K562 (cell line): ENCODE data around the gene MYRIP. TPM values are rescaled to one million over a fixed set of nuclear protein-coding genes. Genes with fewer than 3 reads are reported as not detected.

Experiments used
- ATAC-seq: fragments of 200-7000 bp; cut with Tn5 transposase; 3 replicates; pipeline ENCODE4 v1.9.1; 2020; ENCODE audit warnings: moderate library complexity
- BruUV-seq: library from RNA; stranded (reverse); fragments of 400-500 nt; replicated peaks from 2 replicates; lab custom pipeline; 2021; lab: Mats Ljungman, UMichigan
- CTCF ChIA-PET: fragments of 300-600 bp; formaldehyde crosslinking; extraction: SDS; loops from one replicate; lab custom pipeline; 2021; ENCODE audit warnings: low intra/inter-chr PET ratio; lab: Yijun Ruan, JAX
- POLR2A ChIA-PET: fragments of 300-600, 350-650 bp; sonication (Branson Sonifier 250); formaldehyde crosslinking; extraction: SDS; loops from one replicate; lab custom pipeline; 2021; ENCODE audit warnings: antibody characterized with exemption, inconsistent platforms; lab: Yijun Ruan, JAX
- DNase-seq, 4 experiments: peaks; one replicate each; pipeline versions ENCODE4 v3.0.0 to v3.0.0-alpha.2; 2011 to 2018; ENCODE audit warnings: low spot score in 3 of 4, mixed read lengths in 3 of 4; ENCODE audit errors: extremely low read depth in 1 of 4
- FAIRE-seq: peaks from 2 replicates; lab custom pipeline; 2011; peaks lifted over from hg19 to GRCh38; lab: Jason Lieb, UNC
- H2AFZ ChIP-seq: 2 replicates; pipeline ENCODE4 v1.6.0; 2011; ENCODE audit warnings: low read depth, low read length, control low read depth, inconsistent platforms
- H3K27ac ChIP-seq: fragments of 200-600 bp; 3 replicates; pipeline ENCODE4 v1.8.0; 2011; ENCODE audit warnings: low read depth, mild to moderate bottlenecking, control low read depth, inconsistent platforms, low read length, moderate library complexity, mixed read lengths; ENCODE audit errors: extremely low read depth
- H3K27me3 ChIP-seq, 2 experiments: fragments of 300-600 bp in 1 of 2; 2 replicates in 1 of 2; 3 replicates in 1 of 2; pipeline versions ENCODE4 v1.6.0 to v1.8.0; 2011; ENCODE audit warnings: inconsistent platforms in 2 of 2, low read length in 2 of 2, mild to moderate bottlenecking in 1 of 2, mixed read lengths in 1 of 2, moderate library complexity in 1 of 2; ENCODE audit not compliant: control insufficient read depth in 2 of 2, insufficient read depth in 2 of 2
- H3K36me3 ChIP-seq: fragments of 300-600 bp; 3 replicates; pipeline ENCODE4 v1.8.0; 2011; ENCODE audit warnings: mild to moderate bottlenecking, low read length, inconsistent platforms; ENCODE audit not compliant: control insufficient read depth, insufficient read depth
- H3K4me1 ChIP-seq, 2 experiments: fragments of 200-600 bp in 1 of 2; replicated peaks in 1 of 2; 2 replicates in 1 of 2; 3 replicates in 1 of 2; pipeline versions ENCODE4 v1.5.1 to v1.8.0; 2011; ENCODE audit warnings: inconsistent platforms in 2 of 2, low read length in 2 of 2, mild to moderate bottlenecking in 1 of 2, mixed read lengths in 1 of 2, moderate library complexity in 1 of 2; ENCODE audit not compliant: control insufficient read depth in 2 of 2, insufficient read depth in 2 of 2
- H3K4me2 ChIP-seq: 2 replicates; pipeline ENCODE4 v1.6.1; 2011; ENCODE audit warnings: low read length, control low read depth, inconsistent platforms, mixed read lengths; ENCODE audit not compliant: insufficient read depth
- H3K4me3 ChIP-seq: fragments of 200-600 bp; sonication (generic), shearing (Covaris generic); 2 replicates; pipeline ENCODE4 v1.5.1; 2016; ENCODE audit warnings: control low read depth, inconsistent platforms
- H3K79me2 ChIP-seq: fragments of 200-600 bp; 3 replicates; pipeline ENCODE4 v1.8.0; 2011; ENCODE audit warnings: low read length, inconsistent platforms; ENCODE audit not compliant: control insufficient read depth, insufficient read depth
- H3K9ac ChIP-seq, 2 experiments: 2 replicates each; pipeline versions ENCODE4 v1.6.0 to v1.6.1; 2011; ENCODE audit warnings: low read depth in 2 of 2, low read length in 2 of 2, control low read depth in 1 of 2, inconsistent platforms in 1 of 2, mild to moderate bottlenecking in 1 of 2, mixed read lengths in 1 of 2; ENCODE audit not compliant: insufficient read depth in 1 of 2
- H3K9me1 ChIP-seq: one replicate; pipeline ENCODE4 v1.6.0; 2011; ENCODE audit warnings: inconsistent platforms, mild to moderate bottlenecking, low read length, moderate library complexity; ENCODE audit not compliant: control insufficient read depth, insufficient read depth
- H3K9me3 ChIP-seq: replicated peaks from 2 replicates; pipeline ENCODE4 v1.5.1; 2011; ENCODE audit warnings: low read depth, low read length, inconsistent platforms; ENCODE audit not compliant: control insufficient read depth, insufficient read depth
- H4K20me1 ChIP-seq: replicated peaks from 2 replicates; pipeline ENCODE4 v1.6.1; 2011; ENCODE audit warnings: low read length, inconsistent platforms, mixed read lengths; ENCODE audit not compliant: control insufficient read depth, insufficient read depth
- C11orf30 ChIP-seq: fragments of 450-650 bp; IDR thresholded peaks from 2 replicates; pipeline ENCODE4 v1.6.1; 2016; ENCODE audit warnings: low read depth, mild to moderate bottlenecking
- CEBPB ChIP-seq: fragments of 450-650 bp; IDR thresholded peaks from 2 replicates; pipeline ENCODE4 v1.6.1; 2016; ENCODE audit warnings: missing genetic modification characterization, missing compliant biosample characterization
- FIP1L1 ChIP-seq: fragments of 200-400 bp; formaldehyde crosslinking; IDR thresholded peaks from 2 replicates; pipeline ENCODE4 v1.6.1; 2018; ENCODE audit warnings: mild to moderate bottlenecking, low read depth, low read length; ENCODE audit not compliant: poor library complexity, severe bottlenecking
- GABPB2 ChIP-seq: fragments of 250-450 bp; sonication (Bioruptor Pico); conservative IDR thresholded peaks from 2 replicates; pipeline ENCODE4 v1.5.1; 2021; ENCODE audit warnings: mild to moderate bottlenecking
- IRF2 ChIP-seq: sonication (generic); formaldehyde crosslinking; IDR thresholded peaks from 2 replicates; pipeline ENCODE4 v1.8.1; 2022; ENCODE audit warnings: mild to moderate bottlenecking, missing genetic modification reagents
- PATZ1 ChIP-seq: fragments of 250-450 bp; sonication (Bioruptor Pico); IDR thresholded peaks from 2 replicates; pipeline ENCODE4 v1.5.0; 2020; ENCODE audit warnings: mild to moderate bottlenecking, borderline replicate concordance
- POLR2A ChIP-seq: fragments of 450-650 bp; conservative IDR thresholded peaks from 2 replicates; pipeline ENCODE4 v1.6.1; 2016
- PYGO2 ChIP-seq: fragments of 450-650 bp; IDR thresholded peaks from 2 replicates; pipeline ENCODE4 v1.6.1; 2016; ENCODE audit warnings: mild to moderate bottlenecking, missing genetic modification characterization, moderate library complexity, missing compliant biosample characterization
- RBM34 ChIP-seq: fragments of 200-400 bp; formaldehyde crosslinking; IDR thresholded peaks from 2 replicates; pipeline ENCODE4 v1.6.1; 2018; ENCODE audit warnings: low read length, borderline replicate concordance; ENCODE audit not compliant: insufficient read depth
- SMC3 ChIP-seq: conservative IDR thresholded peaks from 2 replicates; pipeline ENCODE4 v1.6.1; 2011; ENCODE audit warnings: low read depth, low read length, improper control_type of control experiment; ENCODE audit not compliant: insufficient read depth
- SRF ChIP-seq, 2 experiments: fragments of 250-450, 450-650 bp in 1 of 2; sonication (Bioruptor Pico) in 1 of 2; sonication (generic) in 1 of 2; formaldehyde crosslinking; IDR thresholded peaks; 2 replicates each; pipeline versions ENCODE4 v1.5.0 to v1.5.1; 2020 to 2022; ENCODE audit warnings: mild to moderate bottlenecking in 1 of 2, missing genetic modification reagents in 1 of 2
- TARDBP ChIP-seq: fragments of 450-650 bp; IDR thresholded peaks from 2 replicates; pipeline ENCODE4 v1.6.1; 2016
- U2AF2 ChIP-seq: fragments of 200-400 bp; formaldehyde crosslinking; optimal IDR thresholded peaks from 2 replicates; pipeline ENCODE3; 2017; ENCODE audit warnings: low read depth, mild to moderate bottlenecking, low read length
- XRCC3 ChIP-seq: fragments of 450-650 bp; IDR thresholded peaks from 2 replicates; pipeline ENCODE4 v1.6.1; 2017; ENCODE audit warnings: mild to moderate bottlenecking, moderate library complexity
- ZC3H11A ChIP-seq: IDR thresholded peaks from 2 replicates; pipeline ENCODE4 v1.6.1; 2012; ENCODE audit warnings: low read depth, low read length, improper control_type of control experiment
- ZNF224 ChIP-seq: sonication (generic); formaldehyde crosslinking; IDR thresholded peaks from 2 replicates; pipeline ENCODE4 v1.8.0; 2022; ENCODE audit warnings: mild to moderate bottlenecking, missing genetic modification reagents
- ZNF316 ChIP-seq: fragments of 450-650 bp; IDR thresholded peaks from 2 replicates; pipeline ENCODE4 v1.6.1; 2016
- ZSCAN32 ChIP-seq: fragments of 450-650 bp; formaldehyde crosslinking; IDR thresholded peaks from 2 replicates; pipeline ENCODE4 v1.4.0; 2020; ENCODE audit warnings: mild to moderate bottlenecking, moderate library complexity
- WGBS: fragments of 100-300 bp; shearing (Covaris generic); methylation state at CpG from one replicate; pipeline ENCODE4 v1.1.6; 2016; ENCODE audit warnings: low coverage, mixed read lengths; ENCODE audit not compliant: insufficient coverage; ENCODE audit errors: missing lambda C conversion rate; 5-methylcytosine and 5-hydroxymethylcytosine counted together
- in situ Hi-C: fragments of 300-500 bp; cut with MboI; formaldehyde crosslinking; loops from 4 replicates; pipeline ENCODE4 v1.15.0; 2018; ENCODE audit warnings: inconsistent platforms, mixed read lengths
- intact Hi-C: fragments of 100-400 bp; cut with micrococcal nuclease; formaldehyde crosslinking; loops from 2 replicates; pipeline ENCODE4 v1.14.2; 2022
- polyA plus RNA-seq, 8 experiments: library from polyadenylated mRNA; depleted of rRNA in 4 of 8; stranded (reverse) in 5 of 8; unstranded in 3 of 8; fragments of >200 nt; fragmentation: Nextera tagmentation in 2 of 8; fragmentation: Illumina TruSeq in 1 of 8; extraction: Ambion mirVana in 2 of 8; extraction: Trizol in 1 of 8; gene quantifications; 2 replicates each; pipeline versions ENCODE4 v1.2.1 to v1.2.3, GENCODE V29; 2011 to 2014; ENCODE audit warnings: inconsistent platforms in 1 of 8, missing spikeins in 1 of 8
- total RNA-seq, 7 experiments: library from RNA; depleted of rRNA in 6 of 7; stranded (reverse); fragments of >200 nt in 6 of 7; fragmentation: Illumina TruSeq in 2 of 7; extraction: Trizol in 2 of 7; gene quantifications; 2 replicates each; pipeline versions ENCODE4 v1.2.1 to v1.2.3, GENCODE V29; 2011 to 2021; ENCODE audit warnings: low replicate concordance in 1 of 7

Gene MYRIP
- total and polyA plus RNA-seq, 9 of the 15 experiments (the other 6 are each of a cell fraction or from before 2014, with no cell fraction given), result 0.03 to 0.12 TPM; not detected in 7

GRCh38 chr3:40129981-40130380 lies 320.6 kb downstream of the MYRIP start:
- TF ChIP-seq ZSCAN32, result no peak
- no peak for TF ChIP-seq CEBPB (tag)
- TF ChIP-seq IRF2, result no peak
- no peak for TF ChIP-seq PYGO2 (tag)
- TF ChIP-seq FIP1L1, result no peak
- TF ChIP-seq C11orf30, result no peak
- TF ChIP-seq U2AF2, result no peak
- TF ChIP-seq ZC3H11A, result no peak
- no peak for TF ChIP-seq POLR2A
- no peak for TF ChIP-seq PATZ1
- no peak for TF ChIP-seq SRF (CRISPR knock-in tag; IDR thresholded peaks at IDR 0.05)
- TF ChIP-seq ZNF224, result no peak
- TF ChIP-seq XRCC3, result no peak
- TF ChIP-seq GABPB2 (CRISPR knock-in tag), result no peak
- no peak for TF ChIP-seq ZNF316
- TF ChIP-seq SMC3, result no peak
- TF ChIP-seq RBM34, result no peak
- TF ChIP-seq TARDBP, result no peak
- in situ Hi-C loops, result no loop called here

More at GRCh38 chr3:40129981-40130380, 320.6 kb downstream of the MYRIP start:
- Histone ChIP-seq H3K9ac (no peak overlapping the region), H4K20me1 (no peaks in the 10 kb centered on the region), H3K27ac (no peak overlapping the region), H3K4me3 (no peak overlapping the region), H3K27me3 (peaks cover 0 to 6% of the 10 kb centered on the region in 2 experiments; a peak in 3 of 5 replicates), H3K4me2 (no peak overlapping the region), H3K9me1 (no peaks in the 10 kb centered on the region), H3K79me2 (no peaks in the 10 kb centered on the region), H3K9me3 (no peaks in the 10 kb centered on the region), H3K4me1 (no peaks in the 10 kb centered on the region), H2AFZ (no peak overlapping the region), H3K36me3 (no peaks in the 10 kb centered on the region)
- intact Hi-C loops, result no loop called here
- 3% methylated on average over 2 of the region's 2 CpGs for whole genome bisulfite sequencing
- ChIA-PET POLR2A (no interaction called here), CTCF (no interaction called here)
- BruUV-seq, result no TSS peak
- FAIRE-seq (no peak), ATAC-seq (no peak), DNase-seq (no peak)
